ENCODE measurements around the gene ZNF521.
"Not testable (repeated sequence)": the region's sequence is repeated elsewhere in the genome, so short reads cannot be mapped to it uniquely, and the experiment has no call there.

The ZNF521 gene

DNA sequence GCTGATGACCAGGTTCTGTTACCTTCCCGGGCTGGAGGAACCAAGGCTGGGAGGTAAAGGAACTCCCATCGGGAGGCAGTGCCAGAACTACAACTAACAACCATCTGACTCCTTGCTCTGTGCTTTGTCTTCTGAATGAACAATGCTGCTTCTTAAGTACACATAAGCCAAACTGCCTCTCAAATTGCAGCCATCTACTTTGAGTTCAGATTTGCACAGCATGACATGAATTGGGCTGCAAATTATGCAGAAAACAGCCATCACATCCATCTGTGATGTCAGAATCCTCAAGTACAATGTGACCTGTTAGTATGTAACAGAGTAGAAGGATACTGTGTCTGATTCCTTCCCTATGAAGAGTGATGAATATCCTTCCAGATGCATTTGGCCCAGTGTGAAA, 290.6 kb downstream of the ZNF521 start:
- DNase-seq, result no peak

- DNase-seq, result no peak
These were observed 293.4 kb downstream of the ZNF521 start for GRCh38 chr18:25058521-25058920.

DNA sequence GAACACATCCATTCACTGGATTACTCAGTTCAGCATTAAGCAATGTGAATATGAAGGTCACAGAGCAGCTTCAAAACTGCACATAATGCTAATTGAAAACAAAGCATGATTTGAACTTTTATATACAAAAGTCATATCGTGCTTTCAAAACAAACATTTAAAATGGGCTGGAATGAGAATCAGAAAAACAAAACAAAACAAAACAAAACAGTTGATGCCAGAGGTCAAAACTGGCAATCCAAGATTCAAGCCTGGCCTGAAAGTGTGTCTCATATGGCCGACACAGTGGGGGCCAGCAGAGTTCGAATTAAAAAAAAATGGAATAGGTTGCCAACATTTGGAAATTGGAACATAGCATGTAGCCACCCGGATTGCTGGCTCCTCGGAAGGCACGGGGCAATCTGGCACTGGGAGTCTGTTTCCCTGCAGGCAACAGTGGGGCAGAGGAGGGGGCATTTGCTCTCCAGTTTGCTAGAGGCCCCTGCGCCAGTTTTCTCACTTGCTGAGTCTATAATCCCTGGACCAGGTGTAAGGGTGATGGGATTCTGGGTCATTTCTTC, 294.4 kb downstream of the ZNF521 start:
- DNase-seq, result no peak

- DNase-seq, result no peak
These were observed 295.5 kb downstream of the ZNF521 start for GRCh38 chr18:25056429-25056828.

DNA sequence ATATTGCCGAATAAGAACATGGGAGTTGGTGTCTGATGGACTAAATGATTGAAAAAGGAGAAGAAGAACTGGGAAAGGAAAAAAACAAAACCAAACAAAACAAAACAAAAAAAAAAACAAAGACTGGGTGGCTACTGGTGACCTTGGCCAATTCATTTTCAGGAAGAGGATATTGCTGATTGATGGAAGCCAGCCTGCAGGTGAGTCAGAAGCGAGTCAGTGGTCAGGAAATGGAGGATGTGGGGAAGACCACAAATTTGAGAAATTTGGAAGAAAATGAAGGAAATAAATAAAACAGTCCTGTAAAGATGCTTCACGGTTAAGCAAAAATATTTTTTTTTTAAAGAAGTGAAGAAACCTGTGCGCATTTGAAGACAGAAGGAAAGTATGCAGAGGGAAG, 296.9 kb downstream of the ZNF521 start:
- DNase-seq, result no peak

GRCh38 chr18:25053466-25053865, 298.5 kb downstream of the ZNF521 start:
- DNase-seq, result no peak

DNA sequence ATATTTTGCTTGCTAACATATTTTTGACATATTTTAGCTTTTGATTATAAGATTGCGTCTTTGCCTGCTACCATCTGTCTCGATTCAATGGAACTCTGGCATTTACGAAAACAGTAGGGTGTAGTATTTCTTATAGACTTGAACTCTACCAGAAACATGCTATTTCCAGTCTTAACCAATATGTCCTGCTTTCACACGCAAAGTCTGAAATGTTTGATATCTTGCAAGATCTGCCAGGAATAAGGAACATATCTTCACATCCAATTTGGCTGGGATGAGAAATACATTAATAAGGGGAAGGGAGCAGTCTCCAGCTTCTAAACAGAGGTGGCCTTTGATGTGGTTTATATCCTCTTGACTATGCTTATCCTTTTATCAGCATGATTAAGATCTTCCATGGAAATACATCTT, 299.4 kb downstream of the ZNF521 start:
- DNase-seq, result no peak

DNA sequence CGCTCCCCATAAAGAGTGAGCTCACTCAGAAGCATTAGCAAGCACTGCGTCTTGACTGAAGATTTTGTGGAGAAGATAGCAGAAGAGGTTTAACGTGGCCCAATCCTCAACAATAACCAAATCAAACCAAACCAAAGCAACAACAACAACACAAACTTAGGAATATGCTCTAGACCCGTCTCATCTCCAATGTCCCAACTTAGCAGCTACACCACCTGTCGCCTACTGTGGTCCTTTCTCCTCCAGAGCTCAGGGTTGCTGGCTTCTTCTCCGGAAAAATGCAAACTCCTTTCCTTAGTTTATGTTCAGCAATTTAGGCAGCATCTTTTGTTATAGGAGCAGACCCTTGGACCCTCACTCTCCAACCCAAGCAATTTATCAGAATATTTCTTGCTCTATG, 301.4 kb downstream of the ZNF521 start:
- no peak for DNase-seq

DNA sequence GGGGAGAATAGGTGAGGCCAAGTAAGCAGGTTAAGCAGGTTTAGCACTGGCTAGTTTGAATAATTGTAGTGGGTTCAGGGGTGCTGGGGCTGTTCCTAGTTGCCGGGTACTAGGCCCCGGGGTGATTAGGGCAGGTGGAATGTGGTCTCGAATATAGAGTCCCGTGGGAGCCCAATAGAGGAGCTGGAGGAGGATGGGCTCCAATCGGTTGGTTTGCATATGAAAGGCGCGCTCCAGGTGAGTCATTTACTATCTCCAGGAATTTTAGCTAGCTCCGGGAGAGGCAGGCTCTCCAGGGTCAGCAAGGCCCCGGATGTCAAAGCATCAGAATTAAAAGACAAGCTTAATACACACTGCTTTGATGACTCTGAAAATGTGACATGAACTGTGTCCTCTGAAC, 304.0 kb downstream of the ZNF521 start:
- no peak for DNase-seq

GRCh38 chr18:25047421-25047820, 304.5 kb downstream of the ZNF521 start:
- DNase-seq, result no peak

DNA sequence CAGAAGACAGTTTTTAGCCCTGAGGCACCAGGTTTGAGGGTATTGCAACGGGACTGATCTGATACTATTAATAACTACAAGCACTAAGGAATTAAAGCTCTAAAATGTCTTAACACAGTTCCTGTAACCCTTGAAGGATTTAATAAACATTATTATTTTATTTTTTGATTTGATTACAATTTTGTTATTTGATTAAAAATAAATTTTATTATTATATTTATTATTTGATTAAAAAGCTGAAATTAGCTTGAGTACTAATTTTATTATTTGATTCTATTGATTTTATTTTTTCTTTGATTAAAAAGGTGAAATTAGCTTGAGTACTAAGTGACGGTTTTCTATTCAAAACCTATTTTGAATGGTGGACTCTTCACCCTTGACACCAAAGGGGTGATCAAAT, 307.3 kb downstream of the ZNF521 start:
- DNase-seq, result no peak

DNA sequence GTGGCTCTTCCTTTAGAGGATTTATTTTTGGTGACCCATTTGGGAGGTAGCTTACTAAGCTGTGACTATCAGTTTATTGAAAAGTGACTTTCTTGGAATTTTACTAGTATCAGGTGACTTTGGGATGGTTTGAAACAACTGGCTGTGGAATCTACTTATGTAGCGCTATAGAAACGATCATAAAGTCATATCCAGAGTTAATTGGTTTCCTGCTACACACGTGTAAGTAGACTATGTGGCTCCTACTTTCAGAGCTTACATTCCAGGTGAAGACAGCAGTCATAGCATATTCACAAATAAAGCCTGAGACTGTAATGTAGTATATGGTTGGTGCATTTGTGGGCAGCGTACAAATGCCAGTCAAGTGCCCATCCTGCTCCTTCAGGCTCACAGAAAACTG, 308.9 kb downstream of the ZNF521 start:
- no peak for DNase-seq

GRCh38 chr18:25042641-25043051, 309.3 kb downstream of the ZNF521 start:
- DNase-seq, result no peak

- DNase-seq, result no peak
These were observed 312.2 kb downstream of the ZNF521 start for GRCh38 chr18:25039781-25040180.

DNA sequence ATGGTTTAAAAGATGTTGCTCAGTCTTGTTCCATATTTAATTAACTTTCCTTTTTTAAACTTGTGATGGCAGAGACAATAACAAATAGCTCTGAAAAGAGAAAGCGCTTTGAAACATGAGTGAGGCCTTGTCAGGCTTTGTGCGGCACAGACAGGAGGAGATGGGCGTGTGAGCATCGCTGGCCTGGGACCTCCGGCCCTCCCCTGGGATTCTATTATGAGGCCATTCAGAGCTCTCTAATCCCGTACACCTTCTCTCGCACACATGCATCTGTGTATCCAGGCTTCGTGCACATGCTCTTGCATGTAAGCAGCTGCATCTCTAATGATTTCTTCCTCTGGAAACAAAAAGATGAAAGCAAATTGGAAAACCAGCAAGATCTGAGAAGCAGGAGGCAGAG, 313.7 kb downstream of the ZNF521 start:
- no peak for DNase-seq

GRCh38 chr18:25033747-25034471, 318.1 kb downstream of the ZNF521 start:
- no peak for DNase-seq

DNA sequence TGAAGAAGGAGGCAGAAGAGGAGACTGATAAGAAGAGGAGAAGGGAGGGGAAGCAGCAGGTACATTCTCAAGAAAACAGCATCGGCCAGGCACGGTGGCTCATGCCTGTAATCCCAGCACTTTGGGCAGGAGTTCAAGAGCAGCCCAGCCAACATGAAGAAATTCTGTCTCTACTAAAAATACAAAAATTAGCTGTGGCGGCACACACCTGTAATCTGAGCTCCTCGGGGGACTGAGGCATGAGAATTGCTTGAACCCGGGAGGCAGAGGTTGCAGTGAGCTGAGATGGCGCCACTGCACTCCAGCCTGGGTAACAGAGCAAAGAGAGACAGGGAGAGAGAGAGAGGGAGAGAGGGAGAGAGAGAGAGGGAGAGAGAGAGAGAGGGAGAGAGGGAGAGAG, 318.8 kb downstream of the ZNF521 start:
- DNase-seq, result not testable (repeated sequence)

- no peak for DNase-seq
These were observed 322.2 kb downstream of the ZNF521 start for GRCh38 chr18:25029802-25030201.

DNA sequence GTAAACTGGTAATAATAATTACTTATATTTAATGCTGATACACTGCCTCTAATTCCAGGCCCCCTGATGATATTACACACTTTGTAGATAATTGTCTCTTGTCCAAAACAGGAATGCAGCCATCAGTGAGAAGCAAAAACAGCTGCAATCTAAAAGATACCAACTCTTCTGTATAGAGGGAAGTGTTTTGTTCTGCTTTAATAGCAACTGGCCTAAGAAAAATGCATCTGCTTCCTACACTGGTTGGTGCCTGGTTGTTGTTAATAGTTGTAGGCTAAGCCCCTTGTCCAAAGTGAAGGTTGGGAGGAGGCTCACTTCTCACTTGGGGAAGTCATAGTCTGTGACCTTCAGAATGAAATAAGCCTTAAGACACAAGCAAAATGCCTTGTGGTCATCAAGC, 332.0 kb downstream of the ZNF521 start:
- no peak for DNase-seq

DNA sequence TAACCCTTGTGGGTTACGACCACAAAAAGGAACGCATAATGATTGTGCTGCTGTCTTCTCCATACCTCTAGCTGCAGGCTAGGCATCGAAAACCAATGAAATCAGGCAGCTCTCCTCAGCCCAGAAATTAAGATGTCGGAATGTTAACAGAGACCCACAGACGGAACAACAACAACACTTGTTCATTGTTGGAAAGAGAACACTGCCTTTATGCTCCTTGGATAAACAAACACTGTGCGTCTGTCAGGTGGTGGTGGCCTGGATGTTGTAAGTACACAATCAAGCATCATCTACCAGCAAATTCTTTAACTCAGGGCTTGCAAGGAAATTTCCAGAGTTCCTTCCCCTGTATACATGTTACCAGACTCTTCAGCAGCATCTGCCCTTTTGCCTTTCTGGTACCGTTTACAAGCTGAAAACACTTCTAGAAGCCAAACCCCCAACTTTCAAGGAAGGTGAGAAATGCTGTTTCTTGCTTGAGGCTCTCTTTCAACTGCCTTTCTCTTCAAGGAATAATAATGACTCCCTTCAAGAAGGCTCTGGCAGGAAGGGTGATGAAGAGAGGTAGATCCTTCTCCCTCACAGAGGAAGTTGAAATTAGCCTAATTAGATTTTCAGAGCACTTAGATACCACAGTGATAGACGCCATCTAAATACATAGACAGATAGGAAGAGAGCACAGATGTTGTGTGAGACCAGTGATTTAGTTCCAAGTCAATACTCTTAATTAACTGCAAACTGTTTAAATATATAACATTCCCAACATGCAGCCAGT, 332.7 kb downstream of the ZNF521 start:
- DNase-seq, result no peak

GRCh38 chr18:25016666-25017065, 335.3 kb downstream of the ZNF521 start:
- DNase-seq, result no peak

DNA sequence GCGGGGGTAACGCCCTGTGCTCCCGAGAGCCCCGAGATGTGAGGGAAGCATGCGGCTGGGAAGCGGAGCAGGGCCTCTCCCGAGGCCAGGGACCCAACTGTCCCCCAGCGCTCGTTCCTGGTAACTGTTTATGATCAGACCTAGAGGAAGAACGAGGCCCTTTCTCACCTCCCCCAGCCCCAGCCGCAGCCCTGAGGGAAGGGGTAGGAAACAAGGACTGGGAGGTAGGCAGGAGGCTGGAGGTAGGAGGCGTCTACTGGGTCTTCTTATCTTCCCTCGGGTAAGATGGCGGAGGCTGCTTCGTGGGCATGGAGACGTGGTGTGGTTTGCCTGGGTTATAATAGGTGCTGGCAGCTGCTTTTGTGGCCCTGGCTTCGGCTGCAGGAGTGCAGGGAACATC, 335.8 kb downstream of the ZNF521 start:
- no peak for DNase-seq
